Measurements from ENCODE around the gene SMIM28.

SMIM28 gene

GRCh38 chr6:138405816-138406413 is 28.2 kb downstream of the SMIM28 start:
- TF ChIP-seq ZFX (IDR thresholded peaks at IDR 0.05) (no peak), CTCF (conservative IDR thresholded peaks at IDR 0.05) (no peak)
- H3K27ac ChIP-seq, result no peak overlapping the region

GRCh38 chr6:138406443-138406842 is 28.7 kb downstream of the SMIM28 start:
- H3K27ac ChIP-seq, result no peak overlapping the region
- TF ChIP-seq CTCF (conservative IDR thresholded peaks at IDR 0.05), result peak; percentile 31
- no peak for TF ChIP-seq ZFX (IDR thresholded peaks at IDR 0.05)

GRCh38 chr6:138410048-138410735 is 32.5 kb downstream of the SMIM28 start:
- no peak for TF ChIP-seq CTCF (conservative IDR thresholded peaks at IDR 0.05)
- no peak for TF ChIP-seq ZFX (IDR thresholded peaks at IDR 0.05)
- no peak overlapping the region for H3K27ac ChIP-seq

- H3K27ac ChIP-seq, result no peak overlapping the region
These were observed 33.5 kb downstream of the SMIM28 start for GRCh38 chr6:138410972-138411880.

GRCh38 chr6:138415125-138415524 is 37.4 kb downstream of the SMIM28 start:
- no peak for TF ChIP-seq ZFX (IDR thresholded peaks at IDR 0.05)
- no peak for TF ChIP-seq CTCF (conservative IDR thresholded peaks at IDR 0.05)
- no peak overlapping the region for H3K27ac ChIP-seq

More at GRCh38 chr6:138410972-138411880, 33.5 kb downstream of the SMIM28 start:
- TF ChIP-seq ZFX (IDR thresholded peaks at IDR 0.05), result no peak
- TF ChIP-seq CTCF (conservative IDR thresholded peaks at IDR 0.05), result no peak

- TF ChIP-seq ZFX (IDR thresholded peaks at IDR 0.05), result no peak
- no peak for TF ChIP-seq CTCF (conservative IDR thresholded peaks at IDR 0.05)
- no peak overlapping the region for H3K27ac ChIP-seq
These were observed 38.5 kb downstream of the SMIM28 start for GRCh38 chr6:138416206-138416605.
